K562 (cell line): ENCODE data around the gene NMRK1. TPM values are rescaled to one million over a fixed set of nuclear protein-coding genes. Genes with fewer than 3 reads are reported as not detected.
A peak's percentile ranks its signal among the peaks of the same experiment; 100 is the strongest.

ENCODE experiments used
- EZH2 ChIP-seq: IDR thresholded peaks from 2 replicates; pipeline ENCODE4 v1.6.1; 2012; ENCODE audit warnings: low read depth, mild to moderate bottlenecking, inconsistent platforms, low read length, borderline replicate concordance
- NR2C2 ChIP-seq, 2 experiments: fragments of 200-800 bp in 1 of 2; sonication (Bioruptor generic) in 1 of 2; sonication (generic) in 1 of 2; formaldehyde crosslinking in 1 of 2; IDR thresholded peaks; 2 replicates each; pipeline versions ENCODE4 v1.6.1 to v1.8.0; 2016 to 2022; ENCODE audit warnings: mild to moderate bottlenecking in 1 of 2, missing compliant biosample characterization in 1 of 2, missing genetic modification characterization in 1 of 2, missing genetic modification reagents in 1 of 2
- ZNF232 ChIP-seq: sonication (generic); formaldehyde crosslinking; IDR thresholded peaks from 2 replicates; pipeline ENCODE4 v1.8.0; 2022; ENCODE audit warnings: mild to moderate bottlenecking, missing genetic modification reagents
- ZNF282 ChIP-seq: sonication (generic); formaldehyde crosslinking; IDR thresholded peaks from 2 replicates; pipeline ENCODE4 v1.8.1; 2023; ENCODE audit warnings: missing genetic modification reagents
- ZNF778 ChIP-seq: fragments of 450-650 bp; formaldehyde crosslinking; IDR thresholded peaks from 2 replicates; pipeline ENCODE4 v1.4.0; 2020; ENCODE audit warnings: mild to moderate bottlenecking, moderate library complexity
- polyA plus RNA-seq, 8 experiments: library from polyadenylated mRNA; depleted of rRNA in 4 of 8; stranded (reverse) in 5 of 8; unstranded in 3 of 8; fragments of >200 nt; fragmentation: Nextera tagmentation in 2 of 8; fragmentation: Illumina TruSeq in 1 of 8; extraction: Ambion mirVana in 2 of 8; extraction: Trizol in 1 of 8; gene quantifications; 2 replicates each; pipeline versions ENCODE4 v1.2.1 to v1.2.3, GENCODE V29; 2011 to 2014; ENCODE audit warnings: inconsistent platforms in 1 of 8, missing spikeins in 1 of 8
- total RNA-seq, 7 experiments: library from RNA; depleted of rRNA in 6 of 7; stranded (reverse); fragments of >200 nt in 6 of 7; fragmentation: Illumina TruSeq in 2 of 7; extraction: Trizol in 2 of 7; gene quantifications; 2 replicates each; pipeline versions ENCODE4 v1.2.1 to v1.2.3, GENCODE V29; 2011 to 2021; ENCODE audit warnings: low replicate concordance in 1 of 7
- TF ChIP-seq, protein P1 (sequence below): sonication (generic); formaldehyde crosslinking; IDR thresholded peaks from 2 replicates; pipeline ENCODE4 v1.8.0; 2022; ENCODE audit warnings: missing genetic modification reagents, mild to moderate bottlenecking, borderline replicate concordance
- TF ChIP-seq, protein P2 (sequence below): sonication (generic); formaldehyde crosslinking; IDR thresholded peaks from 2 replicates; pipeline ENCODE4 v1.8.1; 2023; ENCODE audit warnings: missing genetic modification reagents, mild to moderate bottlenecking, borderline replicate concordance
- TF ChIP-seq, protein P3 (sequence below), 2 experiments: fragments of 450-650 bp in 1 of 2; sonication (generic) in 1 of 2; formaldehyde crosslinking in 1 of 2; IDR thresholded peaks; 2 replicates each; pipeline versions ENCODE4 v1.7.1 to v1.9.0; 2016 to 2022; ENCODE audit warnings: inconsistent platforms in 1 of 2, mild to moderate bottlenecking in 1 of 2, missing genetic modification reagents in 1 of 2

Gene NMRK1
- total and polyA plus RNA-seq, 9 of the 15 experiments (the other 6 are each of a cell fraction or from before 2014, with no cell fraction given) = 1.1 to 3.5 (median 1.7) TPM

DNA sequence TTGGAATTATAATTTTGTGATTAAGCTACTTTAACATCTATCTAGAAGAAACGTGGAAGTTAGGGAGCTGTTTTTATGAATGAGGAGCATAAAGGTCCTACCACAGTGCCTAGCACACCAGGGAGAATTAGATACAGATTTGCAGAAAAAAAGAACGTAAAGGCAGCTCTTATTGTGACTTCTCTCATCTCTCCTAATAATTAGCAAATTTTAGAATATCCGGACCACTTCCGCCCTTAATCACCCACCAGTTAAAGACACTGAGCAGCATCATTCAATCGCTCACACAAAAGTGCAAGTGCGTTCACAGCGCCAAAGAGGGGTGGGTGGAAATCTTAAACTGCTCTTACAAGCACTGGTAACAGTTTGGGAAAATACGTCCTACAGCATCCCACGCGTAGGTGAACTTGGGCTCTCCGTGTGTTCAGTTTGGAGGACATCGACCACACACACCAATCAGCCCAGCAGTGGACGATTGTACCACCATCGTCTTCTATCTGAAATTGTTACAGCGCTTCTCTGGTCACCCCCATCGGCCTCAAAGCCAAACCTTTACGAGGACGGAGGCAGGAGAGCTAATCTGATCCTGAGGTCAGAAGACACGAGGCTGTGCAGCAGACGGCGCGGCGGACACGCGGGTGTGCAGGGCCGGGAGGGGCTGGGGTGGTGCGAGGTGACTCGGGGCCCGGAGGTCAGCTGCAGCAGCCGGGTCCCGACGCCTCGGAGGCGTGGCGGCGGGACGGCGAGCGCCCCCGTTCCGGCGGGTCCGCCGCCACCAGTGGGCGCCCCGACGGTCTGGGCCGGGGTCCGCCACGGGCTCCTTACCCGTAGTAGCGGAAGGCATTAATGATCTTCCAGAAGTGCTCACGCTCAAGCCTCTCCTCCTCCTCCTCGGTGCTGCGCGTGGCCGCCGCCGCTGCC lies 60.5 kb downstream of the NMRK1 start (continued):
- TF ChIP-seq, protein P1, sequence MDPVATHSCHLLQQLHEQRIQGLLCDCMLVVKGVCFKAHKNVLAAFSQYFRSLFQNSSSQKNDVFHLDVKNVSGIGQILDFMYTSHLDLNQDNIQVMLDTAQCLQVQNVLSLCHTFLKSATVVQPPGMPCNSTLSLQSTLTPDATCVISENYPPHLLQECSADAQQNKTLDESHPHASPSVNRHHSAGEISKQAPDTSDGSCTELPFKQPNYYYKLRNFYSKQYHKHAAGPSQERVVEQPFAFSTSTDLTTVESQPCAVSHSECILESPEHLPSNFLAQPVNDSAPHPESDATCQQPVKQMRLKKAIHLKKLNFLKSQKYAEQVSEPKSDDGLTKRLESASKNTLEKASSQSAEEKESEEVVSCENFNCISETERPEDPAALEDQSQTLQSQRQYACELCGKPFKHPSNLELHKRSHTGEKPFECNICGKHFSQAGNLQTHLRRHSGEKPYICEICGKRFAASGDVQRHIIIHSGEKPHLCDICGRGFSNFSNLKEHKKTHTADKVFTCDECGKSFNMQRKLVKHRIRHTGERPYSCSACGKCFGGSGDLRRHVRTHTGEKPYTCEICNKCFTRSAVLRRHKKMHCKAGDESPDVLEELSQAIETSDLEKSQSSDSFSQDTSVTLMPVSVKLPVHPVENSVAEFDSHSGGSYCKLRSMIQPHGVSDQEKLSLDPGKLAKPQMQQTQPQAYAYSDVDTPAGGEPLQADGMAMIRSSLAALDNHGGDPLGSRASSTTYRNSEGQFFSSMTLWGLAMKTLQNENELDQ (CRISPR knock-in tag) = no peak
- TF ChIP-seq NR2C2 (CRISPR knock-in tag; IDR thresholded peaks at IDR 0.05) (peak; percentile 77), NR2C2 (tag; IDR thresholded peaks at IDR 0.05) (peak; percentile 91), ZNF282 (CRISPR knock-in tag) (0 out of 2 replicates have a peak, but pooled peaks have one; percentile 29), EZH2 (no peak), ZNF778 (CRISPR knock-in tag) (no peak), ZNF232 (CRISPR knock-in tag) (peak; percentile 84)
- TF ChIP-seq, protein P2, sequence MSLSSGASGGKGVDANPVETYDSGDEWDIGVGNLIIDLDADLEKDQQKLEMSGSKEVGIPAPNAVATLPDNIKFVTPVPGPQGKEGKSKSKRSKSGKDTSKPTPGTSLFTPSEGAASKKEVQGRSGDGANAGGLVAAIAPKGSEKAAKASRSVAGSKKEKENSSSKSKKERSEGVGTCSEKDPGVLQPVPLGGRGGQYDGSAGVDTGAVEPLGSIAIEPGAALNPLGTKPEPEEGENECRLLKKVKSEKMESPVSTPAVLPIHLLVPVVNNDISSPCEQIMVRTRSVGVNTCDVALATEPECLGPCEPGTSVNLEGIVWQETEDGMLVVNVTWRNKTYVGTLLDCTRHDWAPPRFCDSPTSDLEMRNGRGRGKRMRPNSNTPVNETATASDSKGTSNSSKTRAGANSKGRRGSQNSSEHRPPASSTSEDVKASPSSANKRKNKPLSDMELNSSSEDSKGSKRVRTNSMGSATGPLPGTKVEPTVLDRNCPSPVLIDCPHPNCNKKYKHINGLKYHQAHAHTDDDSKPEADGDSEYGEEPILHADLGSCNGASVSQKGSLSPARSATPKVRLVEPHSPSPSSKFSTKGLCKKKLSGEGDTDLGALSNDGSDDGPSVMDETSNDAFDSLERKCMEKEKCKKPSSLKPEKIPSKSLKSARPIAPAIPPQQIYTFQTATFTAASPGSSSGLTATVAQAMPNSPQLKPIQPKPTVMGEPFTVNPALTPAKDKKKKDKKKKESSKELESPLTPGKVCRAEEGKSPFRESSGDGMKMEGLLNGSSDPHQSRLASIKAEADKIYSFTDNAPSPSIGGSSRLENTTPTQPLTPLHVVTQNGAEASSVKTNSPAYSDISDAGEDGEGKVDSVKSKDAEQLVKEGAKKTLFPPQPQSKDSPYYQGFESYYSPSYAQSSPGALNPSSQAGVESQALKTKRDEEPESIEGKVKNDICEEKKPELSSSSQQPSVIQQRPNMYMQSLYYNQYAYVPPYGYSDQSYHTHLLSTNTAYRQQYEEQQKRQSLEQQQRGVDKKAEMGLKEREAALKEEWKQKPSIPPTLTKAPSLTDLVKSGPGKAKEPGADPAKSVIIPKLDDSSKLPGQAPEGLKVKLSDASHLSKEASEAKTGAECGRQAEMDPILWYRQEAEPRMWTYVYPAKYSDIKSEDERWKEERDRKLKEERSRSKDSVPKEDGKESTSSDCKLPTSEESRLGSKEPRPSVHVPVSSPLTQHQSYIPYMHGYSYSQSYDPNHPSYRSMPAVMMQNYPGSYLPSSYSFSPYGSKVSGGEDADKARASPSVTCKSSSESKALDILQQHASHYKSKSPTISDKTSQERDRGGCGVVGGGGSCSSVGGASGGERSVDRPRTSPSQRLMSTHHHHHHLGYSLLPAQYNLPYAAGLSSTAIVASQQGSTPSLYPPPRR (CRISPR knock-in tag) = 0 out of 2 replicates have a peak, but pooled peaks have one; percentile 42
- TF ChIP-seq, protein P3, sequence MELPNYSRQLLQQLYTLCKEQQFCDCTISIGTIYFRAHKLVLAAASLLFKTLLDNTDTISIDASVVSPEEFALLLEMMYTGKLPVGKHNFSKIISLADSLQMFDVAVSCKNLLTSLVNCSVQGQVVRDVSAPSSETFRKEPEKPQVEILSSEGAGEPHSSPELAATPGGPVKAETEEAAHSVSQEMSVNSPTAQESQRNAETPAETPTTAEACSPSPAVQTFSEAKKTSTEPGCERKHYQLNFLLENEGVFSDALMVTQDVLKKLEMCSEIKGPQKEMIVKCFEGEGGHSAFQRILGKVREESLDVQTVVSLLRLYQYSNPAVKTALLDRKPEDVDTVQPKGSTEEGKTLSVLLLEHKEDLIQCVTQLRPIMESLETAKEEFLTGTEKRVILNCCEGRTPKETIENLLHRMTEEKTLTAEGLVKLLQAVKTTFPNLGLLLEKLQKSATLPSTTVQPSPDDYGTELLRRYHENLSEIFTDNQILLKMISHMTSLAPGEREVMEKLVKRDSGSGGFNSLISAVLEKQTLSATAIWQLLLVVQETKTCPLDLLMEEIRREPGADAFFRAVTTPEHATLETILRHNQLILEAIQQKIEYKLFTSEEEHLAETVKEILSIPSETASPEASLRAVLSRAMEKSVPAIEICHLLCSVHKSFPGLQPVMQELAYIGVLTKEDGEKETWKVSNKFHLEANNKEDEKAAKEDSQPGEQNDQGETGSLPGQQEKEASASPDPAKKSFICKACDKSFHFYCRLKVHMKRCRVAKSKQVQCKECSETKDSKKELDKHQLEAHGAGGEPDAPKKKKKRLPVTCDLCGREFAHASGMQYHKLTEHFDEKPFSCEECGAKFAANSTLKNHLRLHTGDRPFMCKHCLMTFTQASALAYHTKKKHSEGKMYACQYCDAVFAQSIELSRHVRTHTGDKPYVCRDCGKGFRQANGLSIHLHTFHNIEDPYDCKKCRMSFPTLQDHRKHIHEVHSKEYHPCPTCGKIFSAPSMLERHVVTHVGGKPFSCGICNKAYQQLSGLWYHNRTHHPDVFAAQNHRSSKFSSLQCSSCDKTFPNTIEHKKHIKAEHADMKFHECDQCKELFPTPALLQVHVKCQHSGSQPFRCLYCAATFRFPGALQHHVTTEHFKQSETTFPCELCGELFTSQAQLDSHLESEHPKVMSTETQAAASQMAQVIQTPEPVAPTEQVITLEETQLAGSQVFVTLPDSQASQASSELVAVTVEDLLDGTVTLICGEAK (IDR thresholded peaks at IDR 0.05) = no peak
- TF ChIP-seq, protein P3 (CRISPR knock-in tag; IDR thresholded peaks at IDR 0.05) = no peak
